ENCODE results near the gene RAD18.

The RAD18 gene, protein sequence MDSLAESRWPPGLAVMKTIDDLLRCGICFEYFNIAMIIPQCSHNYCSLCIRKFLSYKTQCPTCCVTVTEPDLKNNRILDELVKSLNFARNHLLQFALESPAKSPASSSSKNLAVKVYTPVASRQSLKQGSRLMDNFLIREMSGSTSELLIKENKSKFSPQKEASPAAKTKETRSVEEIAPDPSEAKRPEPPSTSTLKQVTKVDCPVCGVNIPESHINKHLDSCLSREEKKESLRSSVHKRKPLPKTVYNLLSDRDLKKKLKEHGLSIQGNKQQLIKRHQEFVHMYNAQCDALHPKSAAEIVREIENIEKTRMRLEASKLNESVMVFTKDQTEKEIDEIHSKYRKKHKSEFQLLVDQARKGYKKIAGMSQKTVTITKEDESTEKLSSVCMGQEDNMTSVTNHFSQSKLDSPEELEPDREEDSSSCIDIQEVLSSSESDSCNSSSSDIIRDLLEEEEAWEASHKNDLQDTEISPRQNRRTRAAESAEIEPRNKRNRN

DNA sequence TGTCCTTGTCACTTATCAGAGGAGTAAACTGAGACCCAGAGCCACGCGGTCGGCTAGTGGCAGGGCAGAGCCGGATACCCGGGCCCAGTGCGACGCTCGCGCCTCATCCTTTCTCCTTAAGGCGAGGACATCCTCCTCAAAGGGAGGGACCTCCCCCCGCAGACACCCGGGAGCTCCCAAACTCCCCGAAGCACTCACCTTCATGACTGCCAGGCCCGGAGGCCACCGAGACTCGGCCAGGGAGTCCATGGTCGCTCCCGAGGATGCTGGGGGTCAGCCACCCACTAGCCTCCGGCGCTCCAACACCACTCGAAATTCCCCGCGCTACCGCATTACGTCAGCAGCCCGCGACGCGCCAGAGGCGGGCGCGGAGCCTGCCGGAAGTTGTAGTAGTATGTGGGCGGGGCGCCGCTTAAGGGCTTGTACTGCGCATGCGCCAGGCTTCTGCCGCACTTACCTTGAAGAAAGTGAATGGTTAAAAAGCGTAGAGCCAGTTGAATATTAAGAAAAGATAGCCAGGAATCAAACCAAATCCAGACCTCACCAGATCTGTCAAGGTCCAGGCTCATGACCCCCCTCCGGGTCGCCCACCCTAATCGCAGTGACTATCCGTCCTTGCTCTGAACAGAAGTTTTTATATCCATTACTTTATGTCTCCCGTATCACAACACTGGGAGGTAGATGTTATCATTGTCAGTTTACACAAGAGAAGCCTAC lies at the start of gene RAD18:
TSS of gene RAD18 (minus strand) at position 336 of the 717 bp plus-strand sequence. CDS start at position 249, 87 bp downstream.
- DNase-seq (ENCODE audit: low read depth): peak; percentile 80

DNA sequence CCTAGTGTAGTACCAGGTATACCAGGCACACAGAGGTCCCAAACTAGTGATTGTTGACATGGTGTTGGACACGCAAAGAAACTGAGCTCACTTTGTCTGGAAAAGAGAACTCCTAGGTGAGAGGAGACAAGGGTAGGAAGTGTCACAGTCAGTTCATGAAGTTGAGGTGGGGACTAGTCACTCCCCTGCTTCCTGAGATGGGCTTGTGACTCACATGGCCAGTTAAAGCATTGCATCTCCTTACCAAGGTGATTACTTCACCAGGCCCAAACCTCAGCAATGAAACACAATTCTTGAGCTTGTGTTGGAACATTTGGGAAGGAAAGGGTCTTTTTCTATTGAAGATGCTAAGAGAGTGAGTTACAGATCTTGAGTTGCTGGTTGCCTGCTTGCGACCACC lies 49.2 kb upstream of the RAD18 start:
- no peak for DNase-seq (ENCODE audit: low read depth)

DNA sequence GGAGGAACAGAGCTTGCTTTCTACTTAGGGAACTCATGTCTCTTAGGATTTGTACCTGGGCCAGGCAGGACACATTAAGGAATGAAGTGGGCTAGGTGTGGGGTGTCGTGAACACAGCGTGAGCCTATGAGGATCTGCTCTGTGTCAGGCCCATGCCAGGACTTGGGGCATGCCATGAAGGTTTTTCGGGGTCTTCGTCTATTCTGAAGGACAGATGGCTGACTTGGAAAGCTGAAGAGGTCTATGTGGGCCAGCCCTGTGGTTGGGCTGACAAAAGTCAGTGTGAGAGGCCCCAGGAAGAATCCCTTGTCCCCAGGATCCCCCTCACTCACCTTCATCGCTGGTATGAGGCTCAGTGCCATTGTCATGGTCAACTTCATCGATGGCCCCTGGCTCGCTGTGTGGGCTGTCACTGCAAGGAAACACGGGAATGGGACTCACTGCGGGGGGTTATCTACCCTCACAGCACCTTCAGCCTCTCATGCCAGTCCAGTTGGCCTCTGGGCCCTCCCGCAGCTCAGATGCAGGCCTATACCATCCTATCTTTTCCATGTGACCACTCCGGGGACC lies 46.8 kb upstream of the RAD18 start:
- no peak for DNase-seq (ENCODE audit: low read depth)

DNA sequence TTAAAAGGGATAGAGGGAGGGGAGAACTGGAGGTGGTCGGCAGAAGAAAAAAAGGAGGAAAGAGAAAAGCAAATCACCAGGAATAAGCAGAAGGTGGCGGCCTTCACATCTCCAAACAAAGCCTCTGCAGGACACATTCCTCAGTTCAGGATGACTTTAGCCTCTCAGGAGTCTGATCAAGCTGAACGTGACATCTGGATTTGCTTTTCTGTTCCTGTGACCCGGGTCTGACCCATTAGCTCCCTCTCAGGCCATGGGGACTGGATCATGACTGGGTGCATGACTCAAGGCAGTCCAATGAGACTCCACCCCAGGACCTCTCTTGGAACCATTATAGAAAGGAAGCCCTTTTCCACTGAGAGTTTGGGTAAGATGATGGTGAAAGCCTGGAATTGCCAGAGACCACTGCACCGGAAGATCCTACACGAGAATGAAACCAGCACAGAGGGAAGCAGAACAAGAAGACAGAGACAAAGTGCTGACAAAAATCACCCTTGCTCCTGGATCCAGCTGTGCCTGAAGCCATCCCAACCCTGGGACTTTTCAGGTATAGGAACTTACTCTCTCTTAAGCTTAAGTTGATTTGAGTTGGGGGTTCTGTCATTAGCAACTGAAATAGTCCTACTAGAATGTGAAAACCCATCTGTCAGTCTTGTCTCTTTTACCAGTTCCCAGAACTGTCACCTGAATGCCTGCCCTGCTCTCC lies 45.4 kb upstream of the RAD18 start:
- no peak for DNase-seq (ENCODE audit: low read depth)

DNA sequence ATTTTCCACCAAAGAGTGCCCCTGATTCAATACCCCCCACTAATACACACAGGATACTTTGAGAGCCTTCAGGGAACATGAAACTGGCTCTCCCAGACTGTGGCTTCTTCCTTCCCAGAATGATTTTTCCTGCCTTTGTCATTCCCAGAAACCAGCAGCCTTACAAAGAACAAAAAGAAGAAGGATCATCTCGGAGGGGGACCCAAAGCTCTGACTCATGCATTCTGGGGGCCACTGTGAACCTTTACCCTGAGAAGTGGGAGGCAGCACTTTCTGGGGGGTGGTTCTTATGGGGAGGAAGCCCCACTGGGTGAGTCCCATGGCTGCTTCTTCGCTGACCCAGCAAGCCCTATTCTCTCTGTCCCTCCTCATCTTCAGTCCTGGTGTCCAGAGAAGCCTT lies 44.7 kb upstream of the RAD18 start:
- no peak for DNase-seq (ENCODE audit: low read depth)

DNA sequence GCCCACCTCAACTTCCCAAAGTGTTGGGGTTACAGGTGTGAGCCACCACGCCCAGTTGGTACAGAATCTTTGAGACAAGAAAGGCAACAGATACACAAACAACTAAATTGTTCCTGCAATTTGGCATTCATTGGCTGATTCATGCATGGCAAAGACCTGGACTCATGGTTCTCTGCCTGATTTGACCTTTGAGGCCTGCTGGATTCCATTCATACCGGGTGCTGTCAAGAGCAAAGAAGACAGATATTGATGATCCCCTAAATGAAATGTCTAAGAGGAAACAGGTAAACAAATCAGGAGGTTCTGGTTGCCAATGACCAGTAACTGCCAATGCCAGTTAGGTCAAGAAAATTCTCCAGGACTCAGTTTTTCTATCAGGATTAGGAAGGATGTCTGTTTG lies 43.9 kb upstream of the RAD18 start:
- no peak for DNase-seq (ENCODE audit: low read depth)

DNA sequence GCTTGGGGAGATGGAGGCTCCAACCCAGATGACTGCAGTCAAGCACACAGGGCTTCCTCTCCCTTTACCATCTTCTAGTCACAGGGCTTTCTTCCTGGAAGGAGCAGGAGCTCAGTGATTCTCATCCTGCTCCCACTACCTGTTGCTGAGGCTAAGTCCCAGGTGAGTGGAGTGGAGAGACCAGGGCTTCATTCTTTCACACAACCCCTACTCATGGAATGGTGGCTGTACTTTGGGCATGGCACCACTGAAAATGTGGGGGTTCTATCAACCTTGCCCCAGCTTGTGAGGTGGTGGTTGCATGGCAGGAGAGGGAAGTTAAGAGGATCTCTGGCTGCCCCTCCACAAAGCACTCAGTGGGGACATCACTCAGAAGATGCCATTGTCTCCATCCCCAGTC lies 36.8 kb upstream of the RAD18 start:
- no peak for DNase-seq (ENCODE audit: low read depth)

DNA sequence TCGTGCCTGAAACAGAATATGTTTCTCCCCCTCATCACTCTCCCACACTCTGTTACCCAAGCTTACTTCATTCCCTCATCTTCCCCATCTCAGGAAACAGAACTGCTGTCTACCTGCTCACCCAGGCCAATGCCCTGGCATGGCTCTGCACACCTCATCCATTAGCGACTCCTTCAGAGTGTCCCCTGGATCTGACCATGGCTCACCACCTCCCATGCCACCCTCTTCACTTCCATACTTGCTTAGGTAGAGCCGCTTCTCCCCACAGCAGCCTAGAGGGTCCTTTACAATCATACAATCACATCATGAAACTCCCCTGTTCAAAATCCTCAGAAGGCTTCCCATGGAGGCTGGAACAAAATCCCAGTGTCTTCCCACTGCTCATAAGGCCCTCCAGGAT lies 33.9 kb upstream of the RAD18 start:
- no peak for DNase-seq (ENCODE audit: low read depth)

DNA sequence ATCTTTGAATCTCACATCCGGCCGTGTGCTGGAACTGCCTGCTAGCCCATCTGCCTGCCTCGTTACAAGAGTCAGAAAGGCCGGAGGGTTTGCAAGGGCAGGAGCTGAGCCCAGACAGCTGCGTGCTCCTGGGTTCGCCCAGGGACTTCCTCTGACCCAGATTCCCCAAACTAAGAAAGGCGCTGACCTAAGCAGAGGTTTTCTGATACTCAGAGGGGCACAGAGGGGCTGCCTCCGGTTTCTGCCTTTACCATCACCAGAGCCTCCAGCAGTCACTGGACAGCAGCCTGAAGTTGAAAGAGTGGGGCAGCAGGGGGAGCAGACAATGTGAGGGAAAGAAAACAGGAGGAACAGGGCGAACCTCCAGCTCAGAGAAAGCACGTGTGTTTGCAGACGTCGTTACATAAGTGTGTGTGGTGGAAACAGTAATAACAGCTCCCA lies 33.4 kb upstream of the RAD18 start:
- DNase-seq (ENCODE audit: low read depth): no peak

DNA sequence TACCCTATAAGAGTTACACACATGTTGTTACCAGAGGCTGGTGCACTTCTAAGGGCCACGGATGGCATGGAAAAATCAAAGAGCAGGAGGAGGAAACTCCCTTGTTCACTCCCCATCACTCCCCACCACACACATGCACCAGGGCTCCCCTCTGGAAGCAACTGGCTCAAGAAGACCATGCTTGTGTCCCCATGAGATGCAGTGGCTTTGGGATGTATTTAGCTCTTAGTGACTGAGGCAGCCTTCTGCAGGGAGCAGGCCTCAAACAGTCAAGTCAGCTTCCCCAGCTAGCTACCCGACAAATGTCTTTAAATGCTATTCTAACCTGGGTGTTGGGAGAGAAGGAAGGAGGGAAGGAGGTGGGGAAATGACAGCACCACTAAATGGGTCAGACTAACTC lies 32.9 kb upstream of the RAD18 start:
- no peak for DNase-seq (ENCODE audit: low read depth)

DNA sequence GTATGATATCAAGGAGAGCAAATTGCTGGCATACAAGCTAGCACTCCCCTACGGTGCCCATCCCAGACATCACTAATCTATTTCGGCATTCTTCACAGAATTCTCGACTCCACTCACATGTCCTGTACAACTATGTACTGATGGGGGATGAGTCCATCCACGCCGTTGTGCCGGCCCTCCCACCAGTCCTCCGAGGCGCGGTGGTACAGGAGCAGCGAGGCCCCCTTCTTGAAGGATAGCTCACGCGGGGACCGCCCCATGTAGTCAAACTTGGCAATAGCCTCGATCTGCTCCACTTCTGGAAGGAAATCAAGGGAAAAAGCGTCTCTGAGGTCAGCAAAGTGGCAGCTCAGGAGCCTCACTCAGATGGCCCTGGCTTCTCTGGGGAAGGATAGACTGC lies 31.0 kb upstream of the RAD18 start:
- no peak for DNase-seq (ENCODE audit: low read depth)

DNA sequence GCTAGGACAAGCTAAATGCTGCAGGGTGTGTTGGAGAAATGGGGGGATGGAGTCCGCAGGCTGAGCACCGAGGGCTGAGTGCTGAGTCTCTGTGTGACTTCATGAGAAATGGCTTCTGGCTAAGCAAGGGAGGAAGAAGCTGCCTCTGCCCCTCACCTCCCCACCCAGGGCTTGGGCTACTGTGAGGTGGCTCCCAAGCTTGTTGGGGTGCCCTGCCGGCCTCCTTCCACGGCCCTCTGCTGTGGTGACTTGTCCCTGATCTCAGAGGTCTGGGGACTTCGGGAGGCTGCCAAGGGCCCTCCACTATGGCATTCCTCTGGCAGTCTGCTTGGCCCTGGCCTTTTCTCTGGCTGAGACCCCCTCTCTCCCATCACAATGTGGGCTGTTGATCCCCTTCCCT lies 30.1 kb upstream of the RAD18 start:
- no peak for DNase-seq (ENCODE audit: low read depth)

DNA sequence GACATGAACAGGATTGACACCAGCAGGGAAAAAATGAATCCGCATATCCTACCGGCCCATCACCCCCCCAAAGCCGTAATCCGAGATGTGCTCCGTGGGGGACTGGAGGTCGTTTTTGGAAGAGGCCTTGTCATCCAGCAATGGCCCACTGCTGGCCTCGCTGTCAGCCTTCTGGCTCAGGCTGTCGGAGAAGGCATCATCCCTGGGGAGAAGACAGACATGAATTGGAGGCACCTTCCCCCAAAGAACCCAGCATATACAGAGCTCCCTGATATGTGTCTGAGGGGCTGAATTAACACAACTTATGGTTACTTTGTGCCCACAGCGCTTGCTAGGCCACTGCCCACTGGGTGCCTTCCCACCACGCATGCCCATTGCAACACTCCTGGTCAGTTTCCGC lies 29.6 kb upstream of the RAD18 start:
- no peak for DNase-seq (ENCODE audit: low read depth)

DNA sequence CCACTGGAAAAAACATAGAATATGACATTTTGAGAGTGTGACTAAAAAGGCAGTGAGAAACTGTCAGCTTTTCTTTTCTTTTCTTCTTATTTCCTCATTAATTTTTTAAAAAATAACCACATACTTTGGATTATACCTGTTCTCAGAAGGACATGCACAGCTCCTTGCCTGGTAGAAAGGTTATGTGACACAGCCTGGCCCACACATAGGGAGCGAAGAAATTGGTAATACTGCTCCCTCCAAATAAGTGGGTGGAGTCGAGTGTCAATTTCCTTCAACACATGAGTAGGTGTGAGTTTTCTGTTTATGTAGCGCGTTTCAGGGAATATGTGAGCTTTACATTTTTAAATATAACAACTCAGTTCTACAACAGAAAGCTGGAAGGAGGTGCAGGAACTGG lies 28.9 kb upstream of the RAD18 start:
- no peak for DNase-seq (ENCODE audit: low read depth)

DNA sequence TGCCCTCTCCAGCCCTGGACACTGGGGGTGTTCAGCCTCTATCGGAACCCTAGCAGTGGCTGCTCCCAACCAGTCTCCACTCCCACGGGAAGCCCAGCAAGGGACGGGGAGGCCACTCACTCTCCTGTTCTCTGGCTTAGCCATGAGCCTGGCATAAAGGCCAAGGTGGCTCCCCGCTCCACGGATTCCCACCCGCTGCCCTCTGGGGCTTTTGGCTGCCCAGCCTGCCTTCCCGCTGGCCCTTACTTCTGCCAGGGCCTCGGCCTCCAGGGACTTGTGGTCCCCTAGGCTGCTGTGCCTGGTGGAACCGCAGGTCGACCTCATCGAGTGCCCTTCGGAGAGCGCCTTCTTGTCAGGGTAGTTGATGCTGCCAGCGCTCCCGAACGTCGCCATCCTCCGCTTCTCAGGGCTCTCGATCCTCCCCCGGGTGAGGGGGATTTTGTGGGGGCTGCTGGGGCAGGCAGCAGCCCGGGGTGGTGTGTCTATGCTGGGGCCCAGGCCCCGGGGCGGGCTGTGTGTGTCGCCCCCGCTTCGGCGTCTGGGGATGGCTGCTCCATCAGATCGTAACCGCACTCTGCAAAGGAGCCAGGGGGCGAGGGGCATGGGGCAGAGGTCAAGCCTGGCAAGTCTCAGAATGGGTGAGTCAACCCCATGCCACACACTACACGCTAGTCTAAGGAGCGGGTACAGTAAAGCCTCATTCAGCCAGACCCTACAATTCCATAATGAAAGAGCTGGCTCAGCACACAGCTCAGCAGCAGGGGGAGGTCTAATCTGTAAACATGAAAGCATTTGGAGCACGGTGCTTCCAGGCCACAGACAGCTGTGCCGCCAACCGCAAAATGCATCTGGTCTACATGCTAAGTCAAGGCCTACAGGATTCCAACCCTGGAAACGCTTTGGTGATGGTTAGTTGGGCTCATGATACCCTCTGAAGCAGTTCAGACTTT lies 27.3 kb upstream of the RAD18 start:
- no peak for DNase-seq (ENCODE audit: low read depth)

DNA sequence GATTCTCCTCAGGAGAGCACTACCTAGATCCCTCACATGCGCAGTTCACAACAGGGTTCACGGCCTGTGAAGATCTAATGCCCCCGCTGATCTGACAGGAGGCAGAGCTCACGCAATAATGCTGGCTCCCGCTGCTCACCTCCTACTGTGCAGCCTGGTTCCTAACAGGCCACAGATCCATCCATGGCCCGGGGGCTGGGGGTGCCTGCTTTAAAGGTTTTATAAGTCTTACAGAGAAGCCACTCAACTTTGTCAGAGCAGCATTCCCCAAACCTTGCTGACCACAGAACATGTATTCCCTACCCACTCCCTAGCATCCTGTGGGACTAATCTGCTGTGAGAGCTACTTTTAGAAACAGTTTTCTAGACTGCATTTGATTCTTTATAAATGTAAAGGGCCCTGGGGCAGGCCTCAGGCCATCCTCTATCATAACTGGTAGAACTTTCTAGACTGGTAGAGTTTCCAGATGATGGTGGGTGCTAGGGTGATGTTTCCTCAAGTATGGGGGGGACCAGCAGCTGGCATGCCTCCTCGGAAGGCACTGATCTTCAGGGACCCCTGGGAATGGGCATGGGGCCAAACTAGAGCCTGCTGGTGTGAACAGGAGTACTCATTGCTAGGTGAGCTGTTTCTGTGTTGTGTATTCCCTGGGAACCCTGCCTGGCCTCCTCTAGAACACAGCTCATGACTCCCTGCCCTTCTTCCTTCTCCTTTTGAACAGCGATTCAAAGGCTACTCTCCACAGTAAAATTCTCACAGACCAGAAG lies 25.7 kb upstream of the RAD18 start:
- DNase-seq (ENCODE audit: low read depth): no peak

DNA sequence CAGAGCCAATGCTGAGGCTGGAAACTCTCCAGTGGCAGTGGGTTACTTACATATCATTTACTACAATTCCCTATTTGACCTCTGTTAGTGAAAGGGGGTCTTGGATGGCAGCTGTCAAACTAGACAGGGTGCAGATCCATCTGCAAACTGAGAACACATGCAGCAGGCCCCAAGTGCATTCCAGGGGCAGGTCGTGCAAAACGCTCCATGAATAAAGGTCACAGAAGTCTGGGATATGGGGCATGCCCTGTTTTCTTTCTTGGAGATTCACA lies 25.0 kb upstream of the RAD18 start:
- no peak for DNase-seq (ENCODE audit: low read depth)

DNA sequence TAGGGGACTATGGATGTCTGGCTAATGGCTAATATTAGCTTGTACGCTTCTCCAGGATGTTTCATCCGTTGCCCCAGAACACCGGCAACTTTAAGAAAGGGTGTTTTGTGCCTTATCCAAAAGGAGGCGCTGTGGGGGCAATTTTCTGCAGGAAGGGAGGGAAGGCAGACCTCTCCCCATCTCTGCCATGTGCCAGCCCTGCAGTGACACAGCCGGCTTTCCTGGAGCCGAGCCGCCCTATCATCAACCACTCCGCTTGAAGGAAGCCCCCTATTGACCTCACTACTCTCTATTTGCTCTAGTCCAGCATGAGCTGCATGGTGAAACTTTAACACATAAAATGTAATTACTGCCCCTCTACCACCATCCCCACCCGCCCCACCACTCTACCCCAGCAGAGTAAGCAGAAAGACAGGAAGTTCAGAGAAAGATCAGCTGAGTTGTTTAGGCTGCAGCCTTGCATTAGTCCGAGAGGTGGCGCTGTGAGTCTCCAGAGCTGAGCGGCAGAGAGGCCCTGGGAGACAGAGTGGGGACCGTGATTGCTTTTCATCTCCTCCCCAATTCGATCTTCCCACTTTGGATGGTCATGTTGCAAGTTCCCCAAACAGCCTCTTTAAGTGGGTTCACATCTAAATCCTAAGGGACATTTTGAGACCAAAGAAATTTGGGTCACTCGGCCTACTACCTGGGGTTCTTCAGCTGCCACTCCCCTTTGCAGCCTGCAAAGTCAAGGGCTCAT lies 24.5 kb upstream of the RAD18 start:
- DNase-seq (ENCODE audit: low read depth): no peak

DNA sequence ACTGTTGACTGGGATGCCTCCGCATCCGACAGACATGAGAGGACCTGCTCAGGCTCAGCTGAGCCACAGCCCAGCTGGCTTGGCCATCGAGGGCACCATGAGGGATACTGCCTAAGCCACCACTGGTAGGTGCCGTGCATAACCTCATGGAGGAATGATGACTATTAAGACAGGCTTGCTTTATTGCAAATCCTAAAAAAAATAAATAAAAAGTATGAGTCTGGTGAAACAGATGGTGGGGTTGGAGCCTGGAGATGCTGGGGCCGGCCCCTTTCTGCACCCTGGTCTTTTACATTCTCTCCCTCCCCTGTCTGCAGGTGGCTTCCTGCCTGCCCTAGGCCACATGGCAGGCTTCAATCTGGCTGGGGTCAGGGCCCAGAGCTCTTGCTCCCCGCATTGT lies 24.0 kb upstream of the RAD18 start:
- no peak for DNase-seq (ENCODE audit: low read depth)

DNA sequence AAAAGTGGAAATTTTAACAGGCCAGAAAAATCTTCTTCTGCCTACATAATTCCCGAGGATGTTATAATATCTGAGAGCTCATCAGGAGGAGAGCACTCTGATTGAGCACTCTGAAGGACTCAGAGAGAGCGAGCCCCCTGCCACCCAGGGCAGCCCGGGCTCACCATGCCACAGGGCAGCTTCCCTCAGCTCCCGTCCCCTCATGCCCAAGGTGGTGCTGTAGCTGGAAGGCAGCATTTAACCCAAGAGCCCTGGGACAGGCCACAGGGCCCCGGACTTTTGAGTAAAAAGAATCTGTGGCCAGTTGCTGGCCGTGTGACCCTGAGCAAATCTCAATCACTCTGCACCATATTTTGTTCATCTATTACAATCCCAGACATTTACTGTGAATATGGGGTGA lies 23.5 kb upstream of the RAD18 start:
- no peak for DNase-seq (ENCODE audit: low read depth)
